GM12865 (cell line): Measurements from ENCODE around the gene MAP3K14.

ENCODE experiments used
- DNase-seq: peaks from one replicate; pipeline ENCODE4 v3.0.0; 2010; ENCODE audit warnings: low read depth
- H3K4me3 ChIP-seq: 2 replicates; pipeline ENCODE4 v1.5.1; 2011; ENCODE audit warnings: mild to moderate bottlenecking, low read depth, low read length, control low read depth
- TF ChIP-seq, protein P1 (sequence below): IDR thresholded peaks from 2 replicates; pipeline ENCODE4 v1.5.1; 2011; ENCODE audit warnings: low read length, control low read depth, low read depth, inconsistent platforms; ENCODE audit not compliant: insufficient read depth; ENCODE audit errors: missing control alignments

Gene MAP3K14

DNA sequence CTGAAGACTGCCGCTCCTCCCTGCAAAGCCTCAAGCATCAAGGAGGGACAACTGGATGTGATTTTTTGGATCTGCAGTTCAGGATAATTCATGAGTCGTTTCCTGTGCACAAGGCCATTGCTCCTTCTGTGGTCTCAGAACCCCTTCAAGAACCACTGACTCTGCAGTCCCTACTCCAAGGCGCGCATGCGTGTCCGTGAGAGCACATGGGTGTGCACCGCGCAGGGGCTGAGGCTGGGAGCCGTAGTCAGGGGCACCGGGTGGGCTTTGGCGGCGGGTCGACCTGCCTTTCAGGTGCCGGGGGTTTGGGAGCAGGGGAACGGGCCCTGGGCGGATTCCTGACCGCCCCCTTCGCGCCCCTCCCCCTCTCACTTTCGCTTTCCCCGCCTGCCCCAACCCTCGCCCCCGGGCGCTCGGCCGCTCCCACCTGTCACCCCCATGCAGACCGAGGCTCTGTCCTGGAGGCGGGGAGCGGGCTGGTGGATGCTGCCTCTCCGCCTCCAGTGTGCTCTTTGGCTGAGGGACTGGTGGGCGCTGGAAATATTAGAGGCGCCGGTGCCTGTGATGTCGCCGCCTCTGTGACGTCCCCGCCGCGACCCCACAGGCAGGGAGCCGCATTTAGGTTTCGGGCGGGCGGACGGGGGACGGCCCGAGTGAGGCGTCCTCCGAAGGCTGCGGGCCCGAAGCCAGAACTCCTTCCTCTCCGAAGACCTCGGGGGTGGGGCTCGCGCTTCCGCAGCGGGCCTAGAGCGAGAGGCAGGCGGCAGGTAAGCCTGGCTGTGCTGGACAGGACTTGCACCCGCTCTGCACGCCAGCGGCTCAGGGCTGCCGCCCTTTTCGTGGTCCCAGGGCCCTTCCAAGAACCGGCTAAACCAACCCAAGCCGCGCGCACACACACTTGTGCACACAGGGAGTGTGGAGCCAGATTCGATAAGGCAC is 55.0 kb downstream of the MAP3K14 start, which contains the start of gene SPATA32:
Gene SPATA32, minus strand, starts transcription at position 518 of the 939 bp plus-strand sequence. Its CDS starts 78 bp downstream, at position 440.
- peak within 1 kb of the TSS; percentile 15; the same call in 1 of the 2 replicates for H3K4me3 ChIP-seq
- TF ChIP-seq, protein P1, sequence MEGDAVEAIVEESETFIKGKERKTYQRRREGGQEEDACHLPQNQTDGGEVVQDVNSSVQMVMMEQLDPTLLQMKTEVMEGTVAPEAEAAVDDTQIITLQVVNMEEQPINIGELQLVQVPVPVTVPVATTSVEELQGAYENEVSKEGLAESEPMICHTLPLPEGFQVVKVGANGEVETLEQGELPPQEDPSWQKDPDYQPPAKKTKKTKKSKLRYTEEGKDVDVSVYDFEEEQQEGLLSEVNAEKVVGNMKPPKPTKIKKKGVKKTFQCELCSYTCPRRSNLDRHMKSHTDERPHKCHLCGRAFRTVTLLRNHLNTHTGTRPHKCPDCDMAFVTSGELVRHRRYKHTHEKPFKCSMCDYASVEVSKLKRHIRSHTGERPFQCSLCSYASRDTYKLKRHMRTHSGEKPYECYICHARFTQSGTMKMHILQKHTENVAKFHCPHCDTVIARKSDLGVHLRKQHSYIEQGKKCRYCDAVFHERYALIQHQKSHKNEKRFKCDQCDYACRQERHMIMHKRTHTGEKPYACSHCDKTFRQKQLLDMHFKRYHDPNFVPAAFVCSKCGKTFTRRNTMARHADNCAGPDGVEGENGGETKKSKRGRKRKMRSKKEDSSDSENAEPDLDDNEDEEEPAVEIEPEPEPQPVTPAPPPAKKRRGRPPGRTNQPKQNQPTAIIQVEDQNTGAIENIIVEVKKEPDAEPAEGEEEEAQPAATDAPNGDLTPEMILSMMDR, result no peak
- DNase-seq, result peak; percentile 71

DNA sequence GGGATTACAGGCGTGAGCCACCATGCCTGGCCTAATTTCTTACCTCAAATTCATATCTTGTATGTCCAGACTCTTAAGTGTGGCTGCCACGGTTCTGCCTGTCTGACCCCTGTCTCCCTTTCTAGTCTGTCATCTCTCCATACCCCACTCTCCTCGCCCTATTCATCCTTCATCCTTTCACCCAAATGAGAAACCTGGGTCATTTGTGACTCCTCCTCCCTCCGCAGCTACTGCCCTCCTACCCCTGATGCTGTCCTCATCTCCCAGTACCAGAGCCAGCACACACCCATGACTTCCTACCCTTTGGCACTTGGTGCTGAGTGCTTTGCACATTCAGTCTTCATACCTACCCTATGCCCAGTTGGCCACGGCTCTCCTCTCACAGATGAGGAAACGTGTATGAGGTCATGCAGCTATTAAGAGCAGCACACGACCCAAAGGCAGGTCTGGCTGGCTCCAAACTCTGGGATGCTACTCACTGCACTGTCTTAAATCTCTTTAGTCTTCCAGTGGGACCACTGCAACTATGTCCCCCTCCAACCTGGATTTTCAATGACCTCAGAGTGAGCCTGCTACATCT is 56.5 kb downstream of the MAP3K14 start:
- no peak for DNase-seq
- no peak overlapping the region for H3K4me3 ChIP-seq
- TF ChIP-seq, protein P1, result no peak

DNA sequence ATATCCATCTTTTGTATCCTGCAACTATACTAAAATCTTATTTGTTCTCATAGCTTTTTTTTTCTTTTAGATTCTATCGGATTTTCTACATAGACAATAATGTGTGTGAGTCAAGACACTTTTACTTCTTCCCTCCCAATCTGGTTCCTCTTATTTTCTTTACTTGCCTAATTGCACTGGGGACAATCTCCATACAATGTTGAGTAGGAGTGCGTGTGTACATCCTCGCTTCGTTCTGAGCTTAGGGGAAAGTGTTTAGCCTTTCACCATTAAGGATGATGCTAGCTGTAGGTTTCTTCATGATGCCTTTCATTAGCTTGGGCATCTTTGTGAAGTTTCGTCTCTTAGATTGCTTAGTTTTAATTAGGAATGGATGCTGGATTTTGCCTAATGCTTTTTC is 57.8 kb downstream of the MAP3K14 start:
- H3K4me3 ChIP-seq, result no peak overlapping the region
- TF ChIP-seq, protein P1, result no peak
- no peak for DNase-seq

DNA sequence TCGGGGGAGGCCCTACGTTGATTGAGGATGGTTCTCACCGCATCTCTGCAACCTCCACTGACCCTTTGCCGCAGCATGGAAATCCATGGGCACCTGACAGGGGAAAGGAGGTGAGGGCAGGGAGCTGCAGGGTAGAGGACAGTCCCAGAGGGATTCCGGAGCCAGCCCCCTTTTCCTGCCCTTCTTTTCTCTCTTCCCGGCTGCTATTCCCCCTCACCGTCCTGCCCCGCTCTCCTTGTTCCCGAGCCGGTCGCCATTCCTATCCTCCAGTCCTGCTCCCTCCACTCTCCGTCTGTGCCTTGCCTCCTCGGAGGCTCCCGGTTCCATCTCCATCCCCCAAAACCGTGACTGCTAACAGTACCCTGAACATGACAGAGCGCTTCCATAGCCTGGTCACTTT is 59.7 kb downstream of the MAP3K14 start:
- no peak overlapping the region for H3K4me3 ChIP-seq
- no peak for DNase-seq
- TF ChIP-seq, protein P1, result no peak

DNA sequence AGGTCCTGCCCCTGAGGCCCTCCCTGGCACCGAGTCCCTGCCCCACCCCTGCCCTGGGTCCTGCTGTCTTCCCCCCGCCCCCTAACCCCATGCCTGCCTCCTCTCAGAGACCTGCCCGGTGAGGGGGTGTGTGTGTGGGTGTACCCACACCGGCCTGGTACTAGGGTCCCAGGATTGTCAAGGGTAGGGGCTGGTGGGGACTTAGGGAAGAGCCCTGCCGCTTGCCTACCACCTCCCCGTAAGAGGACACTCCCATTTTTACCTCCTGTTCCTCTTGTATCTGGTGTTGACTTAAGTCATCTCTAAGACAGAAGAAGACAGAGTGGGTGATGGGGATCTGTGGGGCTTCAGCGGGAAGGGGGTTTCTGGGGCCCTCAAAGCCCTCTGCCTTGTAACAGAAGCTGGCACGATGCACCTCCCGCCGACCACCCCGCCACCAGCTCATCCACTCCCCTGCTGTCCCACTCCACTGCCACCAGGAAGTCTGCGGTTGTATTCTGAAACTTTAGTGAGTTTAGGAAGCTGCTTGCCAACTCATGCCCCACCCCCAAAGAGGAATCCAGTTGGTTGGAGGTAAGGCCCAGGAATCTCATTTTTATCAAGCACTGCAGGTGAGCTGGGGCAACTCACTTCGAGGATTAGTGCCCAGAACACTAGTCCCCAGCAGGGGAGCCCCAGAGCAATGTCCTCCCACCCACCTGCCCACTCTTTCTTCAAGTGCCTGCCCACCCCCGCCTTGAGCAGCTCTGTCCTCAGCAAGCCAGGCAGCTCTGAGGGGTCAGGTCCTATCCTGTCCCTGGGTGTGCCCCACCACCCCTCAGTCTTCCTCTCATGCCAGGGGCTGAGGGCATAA is 60.5 kb downstream of the MAP3K14 start:
- no peak overlapping the region for H3K4me3 ChIP-seq
- TF ChIP-seq, protein P1, result peak; percentile 23
- DNase-seq, result no peak

DNA sequence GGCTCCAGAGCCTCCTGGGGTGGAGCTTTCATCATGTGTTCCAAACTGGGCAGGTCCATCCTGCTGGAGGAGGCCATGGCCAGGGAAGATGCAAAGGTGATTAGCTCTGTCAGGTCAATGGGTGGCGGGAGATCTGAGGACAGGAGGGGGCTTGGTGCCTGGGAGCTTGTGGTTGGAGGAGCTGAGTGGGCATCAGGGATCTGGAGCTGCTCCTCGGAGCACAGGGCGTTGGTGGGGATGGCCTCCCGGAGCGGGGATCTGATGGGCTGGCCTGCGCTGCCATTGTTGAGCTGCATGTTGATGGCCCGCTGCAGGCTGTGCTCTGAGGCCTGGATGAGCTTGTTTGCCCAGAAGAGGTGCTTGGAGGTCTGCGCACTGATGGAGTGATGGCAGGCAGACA is 61.5 kb downstream of the MAP3K14 start:
- DNase-seq, result no peak

More for the DNA sequence above, 61.5 kb downstream of the MAP3K14 start:
- TF ChIP-seq, protein P1, result no peak
- H3K4me3 ChIP-seq, result no peak overlapping the region
